H1 (cell line): ENCODE results near the gene TMEM86B. TPM values are rescaled to one million over a fixed set of nuclear protein-coding genes. Genes with fewer than 3 reads are reported as not detected.

Source experiments
- CTCF ChIA-PET: fragments of 300-600 bp; sonication (Branson Sonifier 250); formaldehyde crosslinking; loops from one replicate; lab custom pipeline; 2021; ENCODE audit not compliant: partially characterized antibody; lab: Charles Lee
- POLR2A ChIA-PET: fragments of 300-600 bp; sonication (Branson Sonifier 250); formaldehyde crosslinking; loops from one replicate; lab custom pipeline; 2021; ENCODE audit warnings: inconsistent platforms; ENCODE audit not compliant: partially characterized antibody; lab: Charles Lee
- DNase-seq, 2 experiments: peaks; one replicate each; pipeline versions ENCODE4 v3.0.0 to v3.0.0-alpha.2; 2010 to 2022; ENCODE audit warnings: low spot score in 2 of 2, low read depth in 1 of 2, mixed read lengths in 1 of 2
- FAIRE-seq: peaks from 2 replicates; lab custom pipeline; 2011; peaks lifted over from hg19 to GRCh38; lab: Jason Lieb, UNC
- H2AFZ ChIP-seq: 2 replicates; pipeline ENCODE4 v1.8.1; 2012; ENCODE audit warnings: low read length, inconsistent platforms
- H2AK5ac ChIP-seq: 2 replicates; pipeline ENCODE4 v1.6.1; 2013; ENCODE audit warnings: low read depth, low read length
- H2BK120ac ChIP-seq: replicated peaks from 2 replicates; pipeline ENCODE3; 2013; ENCODE audit warnings: low read depth, low read length, inconsistent platforms
- H2BK12ac ChIP-seq: 2 replicates; pipeline ENCODE4 v1.6.1; 2013; ENCODE audit warnings: low read depth, low read length
- H2BK15ac ChIP-seq: 2 replicates; pipeline ENCODE4 v1.6.1; 2013; ENCODE audit warnings: low read length
- H2BK20ac ChIP-seq: 2 replicates; pipeline ENCODE4 v1.6.1; 2013; ENCODE audit warnings: low read length
- H2BK5ac ChIP-seq: 2 replicates; pipeline ENCODE4 v1.6.1; 2013; ENCODE audit warnings: low read depth, low read length
- H3K14ac ChIP-seq: 2 replicates; pipeline ENCODE4 v1.6.1; 2013; ENCODE audit warnings: inconsistent platforms; ENCODE audit not compliant: insufficient read length
- H3K18ac ChIP-seq: 2 replicates; pipeline ENCODE4 v1.6.1; 2013; ENCODE audit warnings: low read length; ENCODE audit errors: extremely low read depth
- H3K23ac ChIP-seq: 2 replicates; pipeline ENCODE4 v1.6.1; 2013; ENCODE audit warnings: inconsistent platforms; ENCODE audit not compliant: insufficient read length
- H3K23me2 ChIP-seq: 2 replicates; pipeline ENCODE4 v1.6.1; 2013; ENCODE audit warnings: low read depth, low read length
- H3K27ac ChIP-seq: 2 replicates; pipeline ENCODE4 v1.6.1; 2011; ENCODE audit warnings: low read depth, low read length, inconsistent platforms
- H3K27me3 ChIP-seq, 4 experiments: replicated peaks in 1 of 4; 1 replicate in 1 of 4; 2 replicates in 3 of 4; pipeline versions ENCODE4 v1.6.1 to v1.8.1; 2011 to 2013; ENCODE audit warnings: low read length in 3 of 4, mild to moderate bottlenecking in 3 of 4, inconsistent platforms in 2 of 4, mixed read lengths in 2 of 4, moderate library complexity in 1 of 4; ENCODE audit not compliant: control insufficient read depth in 3 of 4, insufficient read depth in 3 of 4; ENCODE audit errors: extremely low read depth in 1 of 4
- H3K36me3 ChIP-seq, 4 experiments: 2 replicates each; pipeline versions ENCODE4 v1.6.1 to v1.8.1; 2011 to 2013; ENCODE audit warnings: mild to moderate bottlenecking in 4 of 4, low read length in 3 of 4, moderate library complexity in 2 of 4, control low read depth in 1 of 4, inconsistent platforms in 1 of 4; ENCODE audit not compliant: insufficient read depth in 4 of 4, control insufficient read depth in 2 of 4
- H3K4ac ChIP-seq: replicated peaks from 2 replicates; pipeline ENCODE3; 2013; ENCODE audit warnings: low read length, low read depth, mixed read lengths, inconsistent platforms; ENCODE audit not compliant: insufficient read length
- H3K4me1 ChIP-seq, 4 experiments: replicated peaks in 1 of 4; 1 replicate in 1 of 4; 2 replicates in 3 of 4; pipeline versions ENCODE4 v1.6.1 to v1.8.1; 2011 to 2013; ENCODE audit warnings: low read length in 3 of 4, inconsistent platforms in 2 of 4, mixed read lengths in 1 of 4; ENCODE audit not compliant: insufficient read depth in 4 of 4, control insufficient read depth in 3 of 4
- H3K4me2 ChIP-seq, 2 experiments: 2 replicates each; pipeline versions ENCODE4 v1.6.1 to v1.8.1; 2011 to 2013; ENCODE audit warnings: low read depth in 2 of 2, low read length in 2 of 2, control low read depth in 1 of 2, inconsistent platforms in 1 of 2, mild to moderate bottlenecking in 1 of 2; ENCODE audit not compliant: insufficient read depth in 1 of 2
- H3K4me3 ChIP-seq, 4 experiments: fragments of 200-600, 300-600 bp in 1 of 4; sonication (generic), shearing (Covaris generic), sonication (Bioruptor Twin) in 1 of 4; 2 replicates each; pipeline versions ENCODE4 v1.5.1 to v1.8.1; 2011 to 2016; ENCODE audit warnings: low read length in 4 of 4, low read depth in 3 of 4, control low read depth in 2 of 4, inconsistent platforms in 2 of 4, mild to moderate bottlenecking in 2 of 4, mixed read lengths in 1 of 4, moderate library complexity in 1 of 4; ENCODE audit not compliant: insufficient read depth in 2 of 4; ENCODE audit errors: extremely low read depth in 1 of 4
- H3K56ac ChIP-seq: replicated peaks from 2 replicates; pipeline ENCODE3; 2013; ENCODE audit warnings: low read depth, mild to moderate bottlenecking, mixed read lengths, low read length, inconsistent platforms; ENCODE audit not compliant: insufficient read length
- H3K79me1 ChIP-seq: 2 replicates; pipeline ENCODE4 v1.6.1; 2013; ENCODE audit warnings: low read depth, low read length, control low read depth
- H3K79me2 ChIP-seq, 2 experiments: 2 replicates each; pipeline versions ENCODE4 v1.6.1 to v1.8.1; 2012 to 2013; ENCODE audit warnings: low read length in 2 of 2, mild to moderate bottlenecking in 2 of 2, inconsistent platforms in 1 of 2; ENCODE audit not compliant: insufficient read depth in 2 of 2, control insufficient read depth in 1 of 2
- H3K9ac ChIP-seq, 4 experiments: replicated peaks in 1 of 4; 1 replicate in 1 of 4; 2 replicates in 3 of 4; pipeline versions ENCODE4 v1.6.1 to v1.8.1; 2011 to 2013; ENCODE audit warnings: low read depth in 3 of 4, low read length in 3 of 4, control low read depth in 2 of 4, mild to moderate bottlenecking in 2 of 4, moderate library complexity in 2 of 4, inconsistent platforms in 1 of 4; ENCODE audit errors: extremely low read depth in 1 of 4
- H3K9me3 ChIP-seq, 2 experiments: 2 replicates each; pipeline versions ENCODE4 v1.6.1 to v1.8.1; 2012 to 2013; ENCODE audit warnings: mild to moderate bottlenecking in 2 of 2, moderate library complexity in 2 of 2, control low read depth in 1 of 2, inconsistent platforms in 1 of 2, low read depth in 1 of 2, low read length in 1 of 2, mixed read lengths in 1 of 2; ENCODE audit not compliant: insufficient read depth in 2 of 2
- H4K20me1 ChIP-seq, 2 experiments: replicated peaks in 1 of 2; 2 replicates each; pipeline versions ENCODE3 to v1.8.1; 2011 to 2013; ENCODE audit warnings: inconsistent platforms in 2 of 2, low read length in 2 of 2, mild to moderate bottlenecking in 1 of 2; ENCODE audit not compliant: insufficient read depth in 2 of 2, control insufficient read depth in 1 of 2
- H4K5ac ChIP-seq: 2 replicates; pipeline ENCODE4 v1.6.1; 2013; ENCODE audit warnings: low read length, low read depth, mixed read lengths, inconsistent platforms; ENCODE audit not compliant: insufficient read length
- H4K8ac ChIP-seq: 2 replicates; pipeline ENCODE4 v1.8.0; 2013; ENCODE audit warnings: mild to moderate bottlenecking, moderate library complexity, low read length, inconsistent platforms; ENCODE audit not compliant: insufficient read depth; ENCODE audit errors: extremely low read depth
- H4K91ac ChIP-seq: replicated peaks from 2 replicates; pipeline ENCODE3; 2013; ENCODE audit warnings: low read length, mixed read lengths, inconsistent platforms; ENCODE audit not compliant: insufficient read length
- BACH1 ChIP-seq: IDR thresholded peaks from 2 replicates; pipeline ENCODE4 v1.6.1; 2012; ENCODE audit warnings: low read length, improper control_type of control experiment
- CTBP2 ChIP-seq: IDR thresholded peaks from 2 replicates; pipeline ENCODE4 v1.7.0; 2011; ENCODE audit warnings: borderline replicate concordance, mild to moderate bottlenecking, moderate library complexity, mixed read lengths, low read length; ENCODE audit not compliant: insufficient read depth, insufficient read length
- EGR1 ChIP-seq: IDR thresholded peaks from 2 replicates; pipeline ENCODE4 v1.6.1; 2011; ENCODE audit warnings: low read depth, low read length, borderline replicate concordance
- HDAC6 ChIP-seq: IDR thresholded peaks from one replicate; pipeline ENCODE4 v1.7.1; 2012; ENCODE audit warnings: low read depth, mild to moderate bottlenecking, inconsistent platforms, low read length, moderate library complexity
- JUND ChIP-seq: IDR thresholded peaks from 2 replicates; pipeline ENCODE4 v1.6.1; 2011; ENCODE audit warnings: mild to moderate bottlenecking, improper control_type of control experiment, low read length
- KDM5A ChIP-seq: fragments of 200-600 bp; IDR thresholded peaks from 2 replicates; pipeline ENCODE4 v1.7.1; 2012; ENCODE audit warnings: mild to moderate bottlenecking, low read length, inconsistent platforms, mixed read lengths
- MAFK ChIP-seq: IDR thresholded peaks from 2 replicates; pipeline ENCODE4 v1.6.1; 2012; ENCODE audit warnings: low read depth, mild to moderate bottlenecking, improper control_type of control experiment, low read length
- PHF8 ChIP-seq: fragments of 200-600 bp; sonication (generic); conservative IDR thresholded peaks from 2 replicates; pipeline ENCODE4 v1.7.1; 2012; ENCODE audit warnings: low read depth, mild to moderate bottlenecking, inconsistent platforms, low read length, moderate library complexity
- RAD21 ChIP-seq, 2 experiments: IDR thresholded peaks in 1 of 2; conservative IDR thresholded peaks in 1 of 2; 2 replicates each; pipeline ENCODE4 v1.6.1; 2011; ENCODE audit warnings: low read depth in 2 of 2, low read length in 2 of 2, improper control_type of control experiment in 1 of 2, inconsistent platforms in 1 of 2, mild to moderate bottlenecking in 1 of 2, moderate library complexity in 1 of 2
- RFX5 ChIP-seq: IDR thresholded peaks from 2 replicates; pipeline ENCODE4 v1.6.1; 2011; ENCODE audit warnings: low read depth, low read length, improper control_type of control experiment, borderline replicate concordance
- SAP30 ChIP-seq: fragments of 300-600 bp; sonication (generic); IDR thresholded peaks from 2 replicates; pipeline ENCODE4 v1.7.1; 2012; ENCODE audit warnings: low read length, moderate library complexity, mild to moderate bottlenecking, inconsistent platforms; ENCODE audit not compliant: insufficient read depth, insufficient replicate concordance
- SP2 ChIP-seq: IDR thresholded peaks from 2 replicates; pipeline ENCODE4 v1.6.1; 2012; ENCODE audit warnings: mild to moderate bottlenecking, low read length, inconsistent platforms
- SRF ChIP-seq: IDR thresholded peaks from 2 replicates; pipeline ENCODE4 v1.6.1; 2011; ENCODE audit warnings: mild to moderate bottlenecking, low read depth, low read length, moderate library complexity
- TAF7 ChIP-seq: optimal IDR thresholded peaks from 2 replicates; pipeline ENCODE3; 2011; ENCODE audit warnings: low read depth, mild to moderate bottlenecking, inconsistent platforms, low read length, moderate library complexity, borderline replicate concordance
- WGBS, 2 experiments: shearing (Covaris generic) in 1 of 2; methylation state at CpG; one replicate each; pipeline versions ENCODE4 v1.1.6 to v1.1.7; 2013 to 2015; ENCODE audit warnings: low lambda C conversion rate in 2 of 2, mixed read lengths in 2 of 2, inconsistent platforms in 1 of 2, low coverage in 1 of 2, missing lambda C conversion rate in 1 of 2; ENCODE audit not compliant: insufficient replicate concordance in 2 of 2, insufficient coverage in 1 of 2, insufficient read length in 1 of 2; ENCODE audit errors: extremely low coverage in 1 of 2, missing lambda C conversion rate in 1 of 2; 5-methylcytosine and 5-hydroxymethylcytosine counted together
- polyA plus RNA-seq, 7 experiments: library from polyadenylated mRNA; depleted of rRNA in 3 of 7; stranded (reverse) in 5 of 7; unstranded in 2 of 7; fragments of >200 nt in 5 of 7; fragments of 200-250 nt in 2 of 7; gene quantifications; 1 replicate in 5 of 7; 2 replicates in 1 of 7; 4 replicates in 1 of 7; pipeline versions ENCODE4 v1.2.1 to v1.2.3, GENCODE V29; 2011 to 2013; ENCODE audit warnings: missing spikeins in 2 of 7, mixed read lengths in 2 of 7
- total RNA-seq: library from RNA; stranded (reverse); fragmentation: NEBNext Ultra II Directional; extraction: Animal tissue kit (Norgen Biotek cat#: 25700); gene quantifications from 2 replicates; pipeline ENCODE4 v1.2.1, GENCODE V29; 2021

The TMEM86B gene
- total and polyA plus RNA-seq, 2 of the 8 experiments (the other 6 are each of a cell fraction or from before 2014, with no cell fraction given) = 2.0 to 2.9 TPM

- no peak overlapping the region for H2AK5ac ChIP-seq
- DNase-seq (no peak), FAIRE-seq (no peak)
- H3K79me1 ChIP-seq = peaks cover 32% of the 10 kb centered on the region
- H3K23me2 ChIP-seq = peaks cover 10% of the 10 kb centered on the region; the same call in 1 of the 2 replicates
- H3K4me3 ChIP-seq = no peak overlapping the region
- peaks cover 17 to 89% of the 10 kb centered on the region in 2 experiments for H3K79me2 ChIP-seq
- no peak overlapping the region for H2BK20ac ChIP-seq
- H3K23ac ChIP-seq = no peak overlapping the region
- no peak overlapping the region for H3K27ac ChIP-seq
- no peak overlapping the region for H3K4ac ChIP-seq
- peaks cover 33 to 51% of the 10 kb centered on the region in 2 experiments for H4K20me1 ChIP-seq
- ChIA-PET POLR2A (interaction anchor here (1.0 to 5.0 kb wide), 7 partner anchors 11 to 152 kb away, joined by 3 to 23 read pairs (median 4); partner anchors contain the start of gene UBE2S), CTCF (interaction anchor here (0.9 to 4.7 kb wide), 10 partner anchors 12 to 213 kb away, joined by 3 to 32 read pairs (median 4); partner anchors contain the start of gene DNAAF3)
- no peaks in the 10 kb centered on the region for H3K36me3 ChIP-seq
- peaks cover 4 to 23% (median 14%) of the 10 kb centered on the region in 4 experiments; a peak in 6 of 7 replicates for H3K4me1 ChIP-seq
- H3K27me3 ChIP-seq = no peaks in the 10 kb centered on the region
- no peak overlapping the region for H2BK120ac ChIP-seq
- H3K56ac ChIP-seq = no peak overlapping the region
- H4K91ac ChIP-seq = no peak overlapping the region
- H2BK15ac ChIP-seq = no peak overlapping the region
- H3K9ac ChIP-seq = no peak overlapping the region; a peak in 2 of 7 replicates
- 90% methylated on average over 6 of the region's 6 CpGs; no CpG with 5 or more reads in 1 of the 2 experiments for WGBS, 2 experiments
- H3K14ac ChIP-seq = no peak overlapping the region
- H4K5ac ChIP-seq = no peak overlapping the region
- no peak overlapping the region for H2AFZ ChIP-seq
- H2BK5ac ChIP-seq = peak overlapping the region; percentile 46; the same call in 1 of the 2 replicates
- no peak overlapping the region for H3K18ac ChIP-seq
- no peaks in the 10 kb centered on the region for H3K9me3 ChIP-seq
- no peak overlapping the region for H4K8ac ChIP-seq
- H3K4me2 ChIP-seq = no peak overlapping the region; a peak in 1 of 4 replicates
- no peak overlapping the region for H2BK12ac ChIP-seq
- TF ChIP-seq KDM5A = no peak
- TF ChIP-seq BACH1 = no peak
- TF ChIP-seq HDAC6 = no peak
- TF ChIP-seq SAP30 = no peak
- no peak for TF ChIP-seq RFX5
- no peak for TF ChIP-seq MAFK
- no peak for TF ChIP-seq SP2
- TF ChIP-seq EGR1 = no peak
- no peak for TF ChIP-seq RAD21 (IDR thresholded peaks at IDR 0.05 in 1 of 2, conservative IDR thresholded peaks at IDR 0.05 in 1 of 2; ENCODE audit: low read depth in 2 of 2, low read length in 2 of 2)
- TF ChIP-seq JUND = no peak
- no peak for TF ChIP-seq CTBP2
- TF ChIP-seq PHF8 = no peak
- no peak for TF ChIP-seq TAF7
- TF ChIP-seq SRF = no peak
Observed at GRCh38 chr19:55254625-55254977, 26.0 kb upstream of the TMEM86B start.
